Esophagus muscularis mucosa (tissue), 4 donors: Measurements from ENCODE around the gene NAPA. TPM values are rescaled to one million over a fixed set of nuclear protein-coding genes. Genes with fewer than 3 reads are reported as not detected.

ENCODE experiments used
- DNase-seq: peaks from one replicate; pipeline ENCODE4 v3.0.0-alpha.2; 2017; ENCODE audit errors: extremely low spot score
- H3K27ac ChIP-seq, 4 donors: fragments of 200-600 bp; sonication (generic); replicated peaks in 1 of 4; 1 replicate in 3 of 4; 2 replicates in 1 of 4; pipeline ENCODE4 v1.5.1; 2016 to 2019; ENCODE audit warnings: mild to moderate bottlenecking in 1 of 4
- H3K27me3 ChIP-seq, 4 donors: fragments of 200-600 bp; sonication (generic); one replicate each; pipeline versions ENCODE4 v1.5.1 to v1.6.0; 2016 to 2019
- H3K36me3 ChIP-seq, 4 donors: fragments of 200-600 bp; sonication (generic); one replicate each; pipeline ENCODE4 v1.5.1; 2016 to 2019
- H3K4me1 ChIP-seq, 4 donors: fragments of 200-600 bp; sonication (generic); one replicate each; pipeline ENCODE4 v1.5.1; 2016 to 2019
- H3K4me3 ChIP-seq, 4 donors: fragments of 200-600 bp; sonication (generic); 1 replicate in 2 of 4; 2 replicates in 2 of 4; pipeline ENCODE4 v1.5.1; 2016 to 2019; ENCODE audit warnings: mild to moderate bottlenecking in 4 of 4, moderate library complexity in 1 of 4
- H3K9me3 ChIP-seq, 4 donors: fragments of 200-600 bp; sonication (generic); 1 replicate in 3 of 4; 2 replicates in 1 of 4; pipeline ENCODE4 v1.5.1; 2016 to 2019
- CTCF ChIP-seq, 3 experiments: fragments of 200-600 bp in 2 of 3; fragments of 450-650 bp in 1 of 3; sonication (generic) in 2 of 3; IDR thresholded peaks; one replicate each; pipeline ENCODE4 v1.5.1; 2017 to 2019; ENCODE audit warnings: antibody characterized with exemption in 3 of 3, mild to moderate bottlenecking in 2 of 3, moderate library complexity in 1 of 3
- EP300 ChIP-seq: sonication (generic); formaldehyde crosslinking; IDR thresholded peaks from one replicate; pipeline ENCODE4 v1.6.1; 2017; ENCODE audit warnings: antibody characterized with exemption
- POLR2A ChIP-seq: fragments of 450-650 bp; IDR thresholded peaks from one replicate; pipeline ENCODE4 v1.6.1; 2017; ENCODE audit warnings: antibody characterized with exemption, moderate library complexity, mild to moderate bottlenecking, low read depth
- POLR2AphosphoS5 ChIP-seq, 2 donors: sonication (generic); formaldehyde crosslinking; IDR thresholded peaks; one replicate each; pipeline ENCODE4 v1.6.1; 2017; ENCODE audit warnings: antibody characterized with exemption in 2 of 2
- WGBS: methylation state at CpG from one replicate; pipeline ENCODE4 v1.1.5; 2018; 5-methylcytosine and 5-hydroxymethylcytosine counted together
- intact Hi-C: fragments of 100-400 bp; cut with DNase I; formaldehyde crosslinking; loops from one replicate; pipeline ENCODE4 v1.15.1; 2023
- total RNA-seq, 4 donors: library from RNA; depleted of rRNA; stranded (reverse); fragments of >200 nt; gene quantifications; one replicate each; pipeline versions ENCODE4 v1.1.0 to v1.2.1, GENCODE V29; 2016

NAPA gene
- total RNA-seq, 4 donors from 2014 or later = 109 to 164 (median 148) TPM

- TF ChIP-seq CTCF (IDR thresholded peaks at IDR 0.05) (no peak), POLR2A (no peak), POLR2AphosphoS5 (IDR thresholded peaks at IDR 0.05) (no peak), EP300 (no peak)
- intact Hi-C loops = no loop called here
- Histone ChIP-seq H3K36me3 (peaks cover 36 to 99% (median 89%) of the 10 kb centered on the region in 4 donors), H3K27me3 (no peaks in the 10 kb centered on the region), H3K9me3 (no peaks in the 10 kb centered on the region), H3K27ac (no peak overlapping the region), H3K4me1 (peaks cover 0 to 11% (median 6%) of the 10 kb centered on the region in 4 donors), H3K4me3 (no peak overlapping the region)
- WGBS = 89% methylated on average over 22 of the region's 22 CpGs
- no peak for DNase-seq
These were observed 23.3 kb downstream of the NAPA start for GRCh38 chr19:47491358-47492136.

- 58% methylated on average over 3 of the region's 3 CpGs for WGBS
- DNase-seq = no peak
- intact Hi-C loops = no loop called here
- Histone ChIP-seq H3K36me3 (peaks cover 32 to 98% (median 84%) of the 10 kb centered on the region in 4 donors), H3K27me3 (no peaks in the 10 kb centered on the region), H3K27ac (no peak overlapping the region), H3K9me3 (no peaks in the 10 kb centered on the region), H3K4me1 (peaks cover 0 to 11% (median 6%) of the 10 kb centered on the region in 4 donors), H3K4me3 (no peak overlapping the region)
- no peak for TF ChIP-seq EP300
These were observed 24.0 kb downstream of the NAPA start for GRCh38 chr19:47490847-47491246.

GRCh38 chr19:47490031-47490430 lies 24.8 kb downstream of the NAPA start:
- Histone ChIP-seq H3K9me3 (no peaks in the 10 kb centered on the region), H3K4me3 (no peak overlapping the region), H3K36me3 (peaks cover 32 to 98% (median 80%) of the 10 kb centered on the region in 4 donors), H3K27ac (no peak overlapping the region), H3K27me3 (no peaks in the 10 kb centered on the region), H3K4me1 (peaks cover 3 to 11% (median 8%) of the 10 kb centered on the region in 4 donors)
- 84% methylated on average over 7 of the region's 7 CpGs for WGBS
- TF ChIP-seq EP300 (no peak), CTCF (IDR thresholded peaks at IDR 0.05) (no peak), POLR2A (no peak), POLR2AphosphoS5 (IDR thresholded peaks at IDR 0.05) (no peak)
- intact Hi-C loops = no loop called here
- DNase-seq = no peak

- DNase-seq = no peak
- intact Hi-C loops = no loop called here
- Histone ChIP-seq H3K9me3 (no peaks in the 10 kb centered on the region), H3K36me3 (peaks cover 32 to 91% (median 74%) of the 10 kb centered on the region in 4 donors), H3K4me1 (peaks cover 10 to 14% (median 11%) of the 10 kb centered on the region in 4 donors), H3K4me3 (no peak overlapping the region), H3K27ac (peak overlapping the region in 1 of 4 donors; percentile 8), H3K27me3 (no peaks in the 10 kb centered on the region)
- no peak for TF ChIP-seq EP300
- no peak for TF ChIP-seq POLR2AphosphoS5 (IDR thresholded peaks at IDR 0.05)
- TF ChIP-seq POLR2A = no peak
- TF ChIP-seq CTCF (IDR thresholded peaks at IDR 0.05) = no peak
- WGBS = 71% methylated on average over 14 of the region's 17 CpGs
These were observed 25.6 kb downstream of the NAPA start for GRCh38 chr19:47489072-47489914.
